ENCODE results near the gene AP3D1. TPM values are rescaled to one million over a fixed set of nuclear protein-coding genes. Genes with fewer than 3 reads are reported as not detected.

AP3D1 gene
- total and polyA plus RNA-seq, 7 donors = 43.1 to 127 (median 55.7) TPM

DNA sequence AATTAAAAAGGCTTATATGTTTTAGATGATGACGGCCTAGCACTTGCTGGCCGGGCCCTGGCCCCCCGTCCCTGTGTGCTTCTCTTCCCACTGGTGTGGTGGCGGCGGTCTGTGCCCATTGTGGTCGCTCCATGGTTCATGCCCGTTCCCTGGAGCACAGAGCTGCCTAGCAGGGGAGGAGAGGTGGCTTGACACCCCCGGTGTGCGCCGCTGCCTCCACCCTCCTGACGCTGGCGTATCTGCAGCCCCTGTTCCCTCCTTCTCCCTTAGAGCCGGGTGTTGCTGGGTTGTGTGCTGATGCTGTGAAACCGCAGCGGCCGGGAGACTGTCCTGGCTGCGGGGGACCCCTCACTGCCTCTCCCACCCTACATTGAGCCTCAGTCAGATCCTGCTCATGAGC lies 41.5 kb upstream of the AP3D1 start:
- 98% methylated on average over 17 of the region's 17 CpGs for WGBS, 2 donors
- no peaks in the 10 kb centered on the region for H3K27me3 ChIP-seq
- H3K27ac ChIP-seq = no peak overlapping the region
- no peak for DNase-seq
- intact Hi-C loops (cut with DNase I) = no loop called here
- no peaks in the 10 kb centered on the region for H3K9me3 ChIP-seq
- TF ChIP-seq POLR2A (IDR thresholded peaks at IDR 0.05) = no peak
- TF ChIP-seq POLR2AphosphoS5 (IDR thresholded peaks at IDR 0.05) = no peak
- TF ChIP-seq EP300 (IDR thresholded peaks at IDR 0.05) = no peak
- TF ChIP-seq, protein P1, sequence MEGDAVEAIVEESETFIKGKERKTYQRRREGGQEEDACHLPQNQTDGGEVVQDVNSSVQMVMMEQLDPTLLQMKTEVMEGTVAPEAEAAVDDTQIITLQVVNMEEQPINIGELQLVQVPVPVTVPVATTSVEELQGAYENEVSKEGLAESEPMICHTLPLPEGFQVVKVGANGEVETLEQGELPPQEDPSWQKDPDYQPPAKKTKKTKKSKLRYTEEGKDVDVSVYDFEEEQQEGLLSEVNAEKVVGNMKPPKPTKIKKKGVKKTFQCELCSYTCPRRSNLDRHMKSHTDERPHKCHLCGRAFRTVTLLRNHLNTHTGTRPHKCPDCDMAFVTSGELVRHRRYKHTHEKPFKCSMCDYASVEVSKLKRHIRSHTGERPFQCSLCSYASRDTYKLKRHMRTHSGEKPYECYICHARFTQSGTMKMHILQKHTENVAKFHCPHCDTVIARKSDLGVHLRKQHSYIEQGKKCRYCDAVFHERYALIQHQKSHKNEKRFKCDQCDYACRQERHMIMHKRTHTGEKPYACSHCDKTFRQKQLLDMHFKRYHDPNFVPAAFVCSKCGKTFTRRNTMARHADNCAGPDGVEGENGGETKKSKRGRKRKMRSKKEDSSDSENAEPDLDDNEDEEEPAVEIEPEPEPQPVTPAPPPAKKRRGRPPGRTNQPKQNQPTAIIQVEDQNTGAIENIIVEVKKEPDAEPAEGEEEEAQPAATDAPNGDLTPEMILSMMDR (IDR thresholded peaks at IDR 0.05) = no peak
- H3K4me3 ChIP-seq = no peak overlapping the region
- H3K36me3 ChIP-seq = peaks cover 24 to 76% (median 40%) of the 10 kb centered on the region in 4 donors
- H3K4me1 ChIP-seq = peaks cover 0 to 15% (median 9%) of the 10 kb centered on the region in 4 donors

DNA sequence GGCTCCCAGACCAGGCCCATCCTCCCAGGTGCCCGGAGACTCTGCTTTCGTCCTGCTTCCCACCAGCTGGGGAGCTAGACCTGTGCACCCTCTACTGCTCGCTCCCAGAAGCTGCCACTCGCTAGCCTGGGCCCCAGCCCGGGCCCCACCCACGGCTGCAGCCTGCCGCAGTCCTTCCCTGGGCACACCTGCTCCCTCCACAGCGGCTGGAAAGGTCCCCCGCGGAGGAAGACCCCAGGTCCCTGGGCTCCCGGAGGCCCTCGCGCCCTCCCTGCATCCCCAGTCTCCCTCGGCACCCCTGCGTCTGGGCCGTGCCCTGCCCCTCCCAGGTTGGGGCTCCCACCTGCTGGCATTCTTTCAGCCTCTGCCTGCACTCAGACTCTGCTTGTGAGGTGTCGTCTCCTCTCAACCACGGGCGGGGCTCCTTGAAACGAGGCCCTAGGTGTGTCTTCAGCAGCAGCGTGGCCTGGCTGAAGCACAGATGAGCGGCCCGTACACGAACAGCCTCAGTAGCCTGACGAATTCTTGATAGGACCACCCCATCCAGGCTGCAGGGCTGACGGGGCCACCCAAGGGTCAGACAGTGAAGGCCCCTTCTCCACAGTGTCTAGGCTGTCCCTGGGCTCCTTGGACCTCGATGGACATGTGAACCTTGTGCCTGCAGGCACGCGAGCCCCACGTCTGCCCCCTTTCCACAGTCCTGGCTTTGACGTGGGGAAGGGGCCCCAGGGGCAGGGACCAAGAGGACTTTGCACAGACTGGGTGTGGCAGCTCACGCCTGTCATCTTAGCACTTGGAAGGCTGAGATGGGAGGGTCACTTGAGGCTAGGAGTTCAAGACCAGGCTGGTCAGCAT lies 40.3 kb upstream of the AP3D1 start:
- peaks cover 1 to 24% (median 20%) of the 10 kb centered on the region in 4 donors for H3K4me1 ChIP-seq
- H3K27ac ChIP-seq = no peak overlapping the region
- no peaks in the 10 kb centered on the region for H3K27me3 ChIP-seq
- H3K4me3 ChIP-seq = no peak overlapping the region
- WGBS, 2 donors = 30 to 76% methylated on average over 32 of the region's 32 CpGs
- H3K9me3 ChIP-seq = no peaks in the 10 kb centered on the region
- TF ChIP-seq, protein P1 (IDR thresholded peaks at IDR 0.05) = no peak
- TF ChIP-seq EP300 (IDR thresholded peaks at IDR 0.05) (no peak), POLR2AphosphoS5 (IDR thresholded peaks at IDR 0.05) (no peak), POLR2A (IDR thresholded peaks at IDR 0.05) (no peak)
- intact Hi-C loops (cut with DNase I) = no loop called here
- peaks cover 24 to 68% (median 38%) of the 10 kb centered on the region in 4 donors for H3K36me3 ChIP-seq
- no peak for DNase-seq

DNA sequence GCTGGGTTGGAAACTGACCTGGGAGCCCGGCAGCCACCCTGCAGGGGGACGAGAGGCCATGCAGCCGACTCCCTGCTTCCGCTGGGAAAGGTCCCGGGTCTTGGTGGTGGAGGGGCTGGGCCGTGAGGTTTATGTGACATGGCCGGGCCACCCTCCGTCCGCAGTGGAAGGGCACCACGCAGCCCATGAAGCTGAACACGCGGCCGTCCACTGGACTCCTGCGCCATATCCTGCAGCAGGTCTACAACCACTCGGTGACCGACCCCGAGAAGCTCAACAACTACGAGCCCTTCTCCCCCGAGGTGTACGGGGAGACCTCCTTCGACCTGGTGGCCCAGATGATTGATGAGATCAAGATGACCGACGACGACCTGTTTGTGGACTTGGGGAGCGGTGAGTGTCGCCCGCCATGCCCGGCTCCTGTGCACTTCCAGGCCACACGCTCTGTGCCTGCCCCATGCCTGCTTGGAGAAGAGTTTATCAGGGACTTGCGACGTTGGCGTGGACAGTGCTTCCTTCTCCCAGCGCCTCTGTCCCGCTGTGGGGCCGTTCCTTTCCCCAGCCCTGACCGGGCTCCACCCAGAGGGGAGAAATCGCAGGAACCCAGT lies 39.6 kb upstream of the AP3D1 start:
- 80 to 92% methylated on average over 37 of the region's 37 CpGs for WGBS, 2 donors
- intact Hi-C loops (cut with DNase I) = no loop called here
- Histone ChIP-seq H3K4me3 (no peak overlapping the region), H3K9me3 (no peaks in the 10 kb centered on the region), H3K36me3 (peaks cover 24 to 61% (median 34%) of the 10 kb centered on the region in 4 donors), H3K27ac (no peak overlapping the region), H3K4me1 (peaks cover 3 to 31% (median 27%) of the 10 kb centered on the region in 4 donors), H3K27me3 (no peaks in the 10 kb centered on the region)
- DNase-seq = no peak
- TF ChIP-seq EP300 (IDR thresholded peaks at IDR 0.05) = no peak
- TF ChIP-seq POLR2A (IDR thresholded peaks at IDR 0.05) = no peak
- TF ChIP-seq, protein P1 (IDR thresholded peaks at IDR 0.05) = no peak
- no peak for TF ChIP-seq POLR2AphosphoS5 (IDR thresholded peaks at IDR 0.05)

DNA sequence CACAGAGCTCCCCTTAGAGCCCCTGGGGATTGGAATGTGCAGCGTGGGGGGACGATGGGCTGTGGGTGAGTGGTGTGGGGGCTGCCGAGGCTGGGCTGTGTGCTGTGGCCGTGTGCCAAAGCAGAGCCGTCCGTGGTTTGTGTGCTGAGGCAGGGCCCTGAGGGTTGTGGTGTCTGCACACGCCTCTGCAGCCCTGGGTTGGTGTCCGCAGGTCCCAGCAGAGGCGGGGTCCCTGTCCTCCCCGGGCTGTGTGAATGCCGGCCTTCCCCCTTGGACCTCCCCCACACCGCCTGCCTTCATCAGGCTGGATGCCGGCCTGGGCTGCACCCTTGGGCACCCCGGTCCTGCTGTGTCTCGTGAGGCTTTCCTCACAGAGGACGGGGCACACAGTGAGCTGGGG lies 38.5 kb upstream of the AP3D1 start:
- no peak overlapping the region for H3K27ac ChIP-seq
- no peak overlapping the region for H3K4me3 ChIP-seq
- DNase-seq = no peak
- intact Hi-C loops (cut with DNase I) = loop anchor here (5.0 kb wide), 1 partner anchor 38 kb away; the partner anchor contains the start of gene AP3D1
- H3K4me1 ChIP-seq = peaks cover 3 to 40% (median 37%) of the 10 kb centered on the region in 4 donors
- peaks cover 19 to 50% (median 29%) of the 10 kb centered on the region in 4 donors for H3K36me3 ChIP-seq
- TF ChIP-seq EP300 (IDR thresholded peaks at IDR 0.05) (no peak), POLR2A (IDR thresholded peaks at IDR 0.05) (no peak), POLR2AphosphoS5 (IDR thresholded peaks at IDR 0.05) (no peak)
- H3K27me3 ChIP-seq = no peaks in the 10 kb centered on the region
- WGBS, 2 donors = 88 to 91% methylated on average over 16 of the region's 16 CpGs
- H3K9me3 ChIP-seq = no peaks in the 10 kb centered on the region
